Psoas muscle (tissue), 8 donors: ENCODE measurements around the gene ZNF580. TPM values are rescaled to one million over a fixed set of nuclear protein-coding genes. Genes with fewer than 3 reads are reported as not detected.

Source experiments
- ATAC-seq, 4 donors: fragments of 200-7000 bp; cut with Tn5 transposase; one replicate each; pipeline ENCODE4 v1.9.1; 2020; ENCODE audit warnings: moderate library complexity in 3 of 4, mild to moderate bottlenecking in 2 of 4
- DNase-seq, 2 donors: peaks; one replicate each; pipeline ENCODE4 v3.0.0-alpha.2; 2020
- H3K27ac ChIP-seq: fragments of 200-600 bp; one replicate; pipeline ENCODE4 v1.8.0; 2022
- H3K27me3 ChIP-seq, 3 donors: fragments of 200-600 bp in 1 of 3; one replicate each; pipeline versions ENCODE4 v1.6.1 to v1.8.0; 2013 to 2022; ENCODE audit warnings: low read length in 2 of 3, mild to moderate bottlenecking in 2 of 3, moderate library complexity in 1 of 3; ENCODE audit not compliant: insufficient read depth in 3 of 3
- H3K36me3 ChIP-seq, 2 donors: fragments of 200-600 bp in 1 of 2; one replicate each; pipeline versions ENCODE4 v1.6.1 to v1.8.0; 2013 to 2022; ENCODE audit warnings: low read depth in 1 of 2, mild to moderate bottlenecking in 1 of 2, moderate library complexity in 1 of 2; ENCODE audit not compliant: insufficient read depth in 1 of 2
- H3K4me1 ChIP-seq: fragments of 200-600 bp; one replicate; pipeline ENCODE4 v1.8.0; 2022
- H3K4me3 ChIP-seq: fragments of 200-600 bp; one replicate; pipeline ENCODE4 v1.8.0; 2022; ENCODE audit warnings: mild to moderate bottlenecking
- H3K9me3 ChIP-seq: fragments of 200-600 bp; one replicate; pipeline ENCODE4 v1.8.0; 2022
- CTCF ChIP-seq: fragments of 200-600 bp; IDR thresholded peaks from one replicate; pipeline ENCODE4 v1.8.0; 2022; ENCODE audit warnings: antibody characterized with exemption
- WGBS, 3 donors: extraction: QIAGEN DNeasy Blood & Tissue Kit; methylation state at CpG; one replicate each; pipeline versions ENCODE4 v1.1.6 to v1.1.7; 2013; 5-methylcytosine and 5-hydroxymethylcytosine counted together
- intact Hi-C, 2 donors: fragments of 100-400 bp; cut with DNase I; formaldehyde crosslinking; loops; one replicate each; pipeline versions ENCODE4 v1.11.0 to v1.14.2; 2022
- polyA plus RNA-seq, 3 donors: library from polyadenylated mRNA; stranded (reverse); fragments of 200-250 nt; gene quantifications; one replicate each; pipeline ENCODE4 v1.2.3, GENCODE V29; 2013
- total RNA-seq, 4 donors: library from RNA; stranded (reverse); fragmentation: NEBNext Ultra II Directional in 2 of 4; extraction: Animal tissue kit (Norgen Biotek cat#: 25700) in 2 of 4; gene quantifications; one replicate each; pipeline versions ENCODE4 v1.2.1 to v1.2.4, GENCODE V29; 2021 to 2023
- donor health status: healthy with polysubstance abuse.
- donor health status: DM: no; HTN: no; CAD: no; lungs with moderate emphysema.
- donor health status: Bipolar disorder and iron deficiency.
- donor health status: healthy.
- donor health status: DM: yes; HTN: yes; CAD: no.
- donor health status: DM: no; HTN: no; CAD: no.
- donor health status: DM: no; HTN: no; CAD: no.
- donor health status: DM: yes; HTN: yes; CAD: no.

Gene ZNF580
- total and polyA plus RNA-seq, 7 donors, result 5.9 to 21.1 (median 13.5) TPM

DNA sequence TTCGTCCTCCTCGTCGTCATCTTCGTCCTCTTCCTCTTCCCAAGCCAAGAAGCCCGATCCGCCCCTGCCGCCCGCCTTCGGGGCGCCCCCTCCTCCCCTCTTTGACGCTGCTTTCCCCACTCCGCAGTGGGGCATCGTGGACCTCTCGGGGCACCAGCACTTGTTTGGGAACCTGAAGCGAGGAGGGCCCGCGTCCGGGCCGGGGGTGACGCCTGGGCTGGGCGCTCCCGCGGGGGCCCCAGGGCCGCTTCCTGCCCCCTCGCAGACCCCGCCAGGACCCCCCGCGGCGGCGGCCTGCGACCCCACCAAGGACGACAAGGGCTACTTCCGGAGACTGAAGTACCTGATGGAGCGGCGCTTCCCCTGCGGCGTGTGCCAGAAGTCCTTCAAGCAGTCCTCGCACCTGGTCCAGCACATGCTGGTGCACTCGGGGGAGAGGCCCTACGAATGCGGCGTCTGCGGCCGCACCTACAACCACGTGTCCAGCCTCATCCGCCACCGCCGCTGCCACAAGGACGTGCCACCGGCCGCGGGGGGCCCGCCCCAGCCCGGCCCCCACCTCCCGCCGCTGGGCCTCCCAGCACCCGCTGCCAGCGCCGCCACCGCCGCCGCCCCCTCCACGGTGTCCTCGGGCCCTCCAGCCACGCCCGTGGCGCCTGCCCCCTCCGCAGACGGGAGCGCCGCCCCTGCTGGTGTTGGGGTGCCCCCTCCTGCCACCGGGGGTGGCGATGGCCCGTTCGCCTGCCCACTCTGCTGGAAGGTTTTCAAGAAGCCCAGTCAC lies 26.7 kb upstream of the ZNF580 start:
- peaks cover 24% of the 10 kb centered on the region for H3K4me1 ChIP-seq
- no peak for TF ChIP-seq CTCF
- intact Hi-C loops, result no loop called here
- ATAC-seq (no peak), DNase-seq (no peak)
- H3K36me3 ChIP-seq, result peaks cover 10 to 54% of the 10 kb centered on the region in 2 donors
- WGBS, 3 donors, result 92 to 95% (median 94%) methylated on average over 52 to 75 of the region's 75 CpGs
- no peaks in the 10 kb centered on the region for H3K27me3 ChIP-seq
- no peak overlapping the region for H3K27ac ChIP-seq
- H3K9me3 ChIP-seq, result no peaks in the 10 kb centered on the region
- H3K4me3 ChIP-seq, result no peak overlapping the region

- no peak for DNase-seq
- no peak for ATAC-seq
- Histone ChIP-seq H3K4me3 (no peak overlapping the region), H3K36me3 (peaks cover 7 to 46% of the 10 kb centered on the region in 2 donors), H3K27ac (no peak overlapping the region), H3K4me1 (peaks cover 24% of the 10 kb centered on the region), H3K9me3 (no peaks in the 10 kb centered on the region), H3K27me3 (no peaks in the 10 kb centered on the region)
- WGBS, 3 donors, result 95 to 97% (median 97%) methylated on average over 71 to 98 of the region's 98 CpGs
- intact Hi-C loops, result no loop called here
- no peak for TF ChIP-seq CTCF
Measured at GRCh38 chr19:55614711-55615542, 25.9 kb upstream of the ZNF580 start.

DNA sequence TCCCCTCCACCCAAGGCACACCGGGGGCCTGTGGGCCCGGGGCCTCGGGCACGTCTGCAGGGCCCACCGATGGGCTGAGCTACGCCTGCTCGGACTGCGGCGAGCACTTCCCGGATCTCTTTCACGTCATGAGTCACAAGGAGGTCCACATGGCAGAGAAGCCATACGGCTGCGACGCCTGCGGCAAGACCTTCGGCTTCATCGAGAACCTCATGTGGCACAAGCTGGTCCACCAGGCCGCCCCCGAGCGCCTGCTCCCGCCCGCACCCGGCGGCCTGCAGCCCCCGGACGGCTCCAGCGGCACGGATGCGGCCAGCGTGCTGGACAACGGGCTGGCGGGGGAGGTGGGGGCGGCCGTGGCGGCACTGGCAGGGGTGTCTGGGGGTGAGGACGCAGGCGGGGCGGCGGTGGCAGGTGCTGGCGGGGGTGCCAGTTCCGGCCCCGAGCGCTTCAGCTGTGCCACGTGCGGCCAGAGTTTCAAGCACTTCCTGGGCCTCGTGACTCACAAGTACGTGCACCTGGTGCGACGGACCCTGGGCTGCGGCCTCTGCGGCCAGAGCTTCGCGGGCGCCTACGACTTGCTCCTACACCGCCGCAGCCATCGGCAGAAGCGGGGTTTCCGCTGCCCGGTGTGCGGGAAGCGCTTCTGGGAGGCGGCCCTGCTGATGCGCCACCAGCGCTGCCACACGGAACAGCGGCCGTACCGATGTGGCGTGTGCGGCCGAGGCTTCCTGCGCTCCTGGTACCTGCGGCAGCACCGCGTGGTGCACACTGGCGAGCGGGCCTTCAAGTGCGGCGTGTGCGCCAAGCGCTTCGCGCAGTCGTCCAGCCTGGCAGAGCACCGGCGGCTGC lies 25.0 kb upstream of the ZNF580 start:
- no peak overlapping the region for H3K4me3 ChIP-seq
- H3K9me3 ChIP-seq, result no peaks in the 10 kb centered on the region
- no peaks in the 10 kb centered on the region for H3K27me3 ChIP-seq
- H3K36me3 ChIP-seq, result peaks cover 7 to 41% of the 10 kb centered on the region in 2 donors
- no peak overlapping the region for H3K27ac ChIP-seq
- DNase-seq, result no peak
- H3K4me1 ChIP-seq, result peaks cover 33% of the 10 kb centered on the region
- TF ChIP-seq CTCF, result no peak
- WGBS, 3 donors, result 97% methylated on average over 85 to 88 of the region's 88 CpGs
- ATAC-seq, result no peak
- intact Hi-C loops, result no loop called here

- 97 to 98% (median 97%) methylated on average over 37 to 38 of the region's 38 CpGs for WGBS, 3 donors
- no peak for DNase-seq
Measured at GRCh38 chr19:55616395-55616875, 24.4 kb upstream of the ZNF580 start.

More at GRCh38 chr19:55616395-55616875, 24.4 kb upstream of the ZNF580 start:
- Histone ChIP-seq H3K36me3 (peaks cover 7 to 41% of the 10 kb centered on the region in 2 donors), H3K27ac (no peak overlapping the region), H3K9me3 (no peaks in the 10 kb centered on the region), H3K4me1 (peaks cover 30% of the 10 kb centered on the region), H3K4me3 (no peak overlapping the region), H3K27me3 (no peaks in the 10 kb centered on the region)
- TF ChIP-seq CTCF, result no peak
- intact Hi-C loops, result no loop called here
- ATAC-seq, result no peak
